ENCODE results near the gene HTR1A. TPM values are rescaled to one million over a fixed set of nuclear protein-coding genes. Genes with fewer than 3 reads are reported as not detected.

Gene HTR1A
- total RNA-seq, 2 donors from 2014 or later, result not detected

DNA sequence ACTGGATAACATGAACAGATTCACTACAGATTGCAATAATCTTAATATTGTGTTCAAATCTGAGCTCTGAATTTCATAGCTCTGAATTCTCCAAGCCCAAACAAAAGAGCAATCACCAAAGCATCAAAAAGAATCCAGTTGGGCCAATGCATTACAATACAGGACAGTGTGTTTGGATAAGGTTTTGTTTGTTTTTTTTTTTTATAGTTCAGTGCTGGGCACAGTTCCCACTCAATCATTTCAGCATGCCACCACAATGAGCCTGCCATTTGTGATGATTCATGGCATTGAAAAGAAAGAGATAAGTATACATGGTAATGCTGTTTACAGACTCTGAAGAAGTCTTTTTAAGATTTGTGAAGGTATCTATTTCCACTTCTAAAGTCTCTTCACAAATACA is 1.7 kb upstream of the HTR1A start:
- Histone ChIP-seq H3K9me3 (peaks cover 0 to 4% (median 0%) of the 10 kb centered on the region in 3 donors), H3K4me3 (no peak overlapping the region), H3K27me3 (no peaks in the 10 kb centered on the region), H3K36me3 (replicated peaks in 1 of 2; ENCODE audit: insufficient read depth in 1 of 2, low read depth in 2 of 2) (no peaks in the 10 kb centered on the region), H3K4me1 (peaks cover 11% of the 10 kb centered on the region), H3K27ac (no peak overlapping the region)
- no peak for TF ChIP-seq POLR2A (IDR thresholded peaks at IDR 0.05)
- TF ChIP-seq, protein P1, sequence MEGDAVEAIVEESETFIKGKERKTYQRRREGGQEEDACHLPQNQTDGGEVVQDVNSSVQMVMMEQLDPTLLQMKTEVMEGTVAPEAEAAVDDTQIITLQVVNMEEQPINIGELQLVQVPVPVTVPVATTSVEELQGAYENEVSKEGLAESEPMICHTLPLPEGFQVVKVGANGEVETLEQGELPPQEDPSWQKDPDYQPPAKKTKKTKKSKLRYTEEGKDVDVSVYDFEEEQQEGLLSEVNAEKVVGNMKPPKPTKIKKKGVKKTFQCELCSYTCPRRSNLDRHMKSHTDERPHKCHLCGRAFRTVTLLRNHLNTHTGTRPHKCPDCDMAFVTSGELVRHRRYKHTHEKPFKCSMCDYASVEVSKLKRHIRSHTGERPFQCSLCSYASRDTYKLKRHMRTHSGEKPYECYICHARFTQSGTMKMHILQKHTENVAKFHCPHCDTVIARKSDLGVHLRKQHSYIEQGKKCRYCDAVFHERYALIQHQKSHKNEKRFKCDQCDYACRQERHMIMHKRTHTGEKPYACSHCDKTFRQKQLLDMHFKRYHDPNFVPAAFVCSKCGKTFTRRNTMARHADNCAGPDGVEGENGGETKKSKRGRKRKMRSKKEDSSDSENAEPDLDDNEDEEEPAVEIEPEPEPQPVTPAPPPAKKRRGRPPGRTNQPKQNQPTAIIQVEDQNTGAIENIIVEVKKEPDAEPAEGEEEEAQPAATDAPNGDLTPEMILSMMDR (IDR thresholded peaks at IDR 0.05), result no peak
- DNase-seq (no peak), ATAC-seq (no peak)
- intact Hi-C loops (cut with DNase I), result loop anchor here (5.0 kb wide), 1 partner anchor 567 kb away; no protein-coding TSS in a partner anchor

- 18% methylated on average over 6 of the region's 6 CpGs for WGBS, 2 donors
- intact Hi-C loops (cut with DNase I), result loop anchor here (5.0 kb wide), 1 partner anchor 566 kb away; no protein-coding TSS in a partner anchor
- peak; percentile 50 to 71 (median 59) for DNase-seq
These were observed 963 bp upstream of the HTR1A start for GRCh38 chr5:63963080-63963735.

GRCh38 chr5:63961598-63962161 is 565 bp downstream of the HTR1A start:
- Histone ChIP-seq H3K27ac (no peak overlapping the region), H3K36me3 (replicated peaks in 1 of 2; ENCODE audit: insufficient read depth in 1 of 2, low read depth in 2 of 2) (no peaks in the 10 kb centered on the region), H3K4me3 (no peak overlapping the region), H3K27me3 (no peaks in the 10 kb centered on the region), H3K4me1 (peaks cover 12% of the 10 kb centered on the region), H3K9me3 (peaks cover 0 to 4% (median 0%) of the 10 kb centered on the region in 3 donors)
- DNase-seq (no peak), ATAC-seq (no peak)
- intact Hi-C loops (cut with DNase I), result loop anchor here (5.0 kb wide), 1 partner anchor 564 kb away; no protein-coding TSS in a partner anchor
- 2 to 4% methylated on average over 19 to 33 of the region's 34 CpGs for WGBS, 2 donors
- TF ChIP-seq, protein P1 (IDR thresholded peaks at IDR 0.05), result no peak
- TF ChIP-seq POLR2A (IDR thresholded peaks at IDR 0.05), result no peak

More at GRCh38 chr5:63963080-63963735, 963 bp upstream of the HTR1A start:
- Histone ChIP-seq H3K27me3 (no peaks in the 10 kb centered on the region), H3K4me3 (no peak overlapping the region), H3K9me3 (peaks cover 0 to 4% (median 0%) of the 10 kb centered on the region in 3 donors), H3K27ac (no peak overlapping the region), H3K36me3 (replicated peaks in 1 of 2; ENCODE audit: insufficient read depth in 1 of 2, low read depth in 2 of 2) (no peaks in the 10 kb centered on the region), H3K4me1 (peaks cover 12% of the 10 kb centered on the region)
- no peak for TF ChIP-seq POLR2A (IDR thresholded peaks at IDR 0.05)
- TF ChIP-seq, protein P1 (IDR thresholded peaks at IDR 0.05), result peak; percentile 10 to 68 (median 52)
- peak; percentile 67 for ATAC-seq

- H3K36me3 ChIP-seq (replicated peaks in 1 of 2; ENCODE audit: insufficient read depth in 1 of 2, low read depth in 2 of 2), result no peaks in the 10 kb centered on the region
- H3K27me3 ChIP-seq, result no peaks in the 10 kb centered on the region
- H3K4me1 ChIP-seq, result peaks cover 12% of the 10 kb centered on the region
- no peak overlapping the region for H3K4me3 ChIP-seq
- H3K9me3 ChIP-seq, result peaks cover 0 to 4% (median 0%) of the 10 kb centered on the region in 3 donors
- DNase-seq (no peak), ATAC-seq (no peak)
- no peak for TF ChIP-seq POLR2A (IDR thresholded peaks at IDR 0.05)
- TF ChIP-seq, protein P1 (IDR thresholded peaks at IDR 0.05), result no peak
- WGBS, 2 donors, result 1% methylated on average over 19 to 36 of the region's 37 CpGs
- no peak overlapping the region for H3K27ac ChIP-seq
- intact Hi-C loops (cut with DNase I), result loop anchor here (5.0 kb wide), 1 partner anchor 564 kb away; no protein-coding TSS in a partner anchor
These were observed 1.1 kb downstream of the HTR1A start for GRCh38 chr5:63961125-63961597.
